ENCODE measurements around the gene SLC9A5.

- TF ChIP-seq CTCF (IDR thresholded peaks at IDR 0.05 in 8 of 11, conservative IDR thresholded peaks at IDR 0.05 in 3 of 11): no peak
- no peak for TF ChIP-seq POLR2AphosphoS5 (IDR thresholded peaks at IDR 0.05)
These were observed 69.1 kb downstream of the SLC9A5 start for GRCh38 chr16:67317853-67318252.
